ENCODE data around the gene KRTAP13-3.

DNA sequence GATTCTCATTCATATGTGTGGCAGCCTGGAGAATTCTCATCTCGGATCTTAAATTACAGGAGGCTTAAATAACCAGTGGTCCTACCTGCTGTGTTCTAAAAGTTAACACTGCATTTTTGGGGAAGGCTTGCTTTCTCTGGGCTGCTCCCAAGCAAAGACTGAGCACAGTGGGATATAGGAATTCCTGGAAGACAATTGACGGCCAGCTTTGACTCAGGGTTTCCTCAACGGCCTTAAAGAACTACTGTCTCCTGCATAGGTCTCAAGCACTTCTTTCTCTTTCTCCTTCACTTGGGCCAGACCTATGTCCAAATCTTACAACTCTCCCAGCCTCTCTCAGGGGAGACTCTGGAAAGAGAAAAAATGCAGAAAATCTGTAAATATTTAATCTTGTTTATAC lies 1.0 kb upstream of the KRTAP13-3 start:
- TF ChIP-seq, protein P1, sequence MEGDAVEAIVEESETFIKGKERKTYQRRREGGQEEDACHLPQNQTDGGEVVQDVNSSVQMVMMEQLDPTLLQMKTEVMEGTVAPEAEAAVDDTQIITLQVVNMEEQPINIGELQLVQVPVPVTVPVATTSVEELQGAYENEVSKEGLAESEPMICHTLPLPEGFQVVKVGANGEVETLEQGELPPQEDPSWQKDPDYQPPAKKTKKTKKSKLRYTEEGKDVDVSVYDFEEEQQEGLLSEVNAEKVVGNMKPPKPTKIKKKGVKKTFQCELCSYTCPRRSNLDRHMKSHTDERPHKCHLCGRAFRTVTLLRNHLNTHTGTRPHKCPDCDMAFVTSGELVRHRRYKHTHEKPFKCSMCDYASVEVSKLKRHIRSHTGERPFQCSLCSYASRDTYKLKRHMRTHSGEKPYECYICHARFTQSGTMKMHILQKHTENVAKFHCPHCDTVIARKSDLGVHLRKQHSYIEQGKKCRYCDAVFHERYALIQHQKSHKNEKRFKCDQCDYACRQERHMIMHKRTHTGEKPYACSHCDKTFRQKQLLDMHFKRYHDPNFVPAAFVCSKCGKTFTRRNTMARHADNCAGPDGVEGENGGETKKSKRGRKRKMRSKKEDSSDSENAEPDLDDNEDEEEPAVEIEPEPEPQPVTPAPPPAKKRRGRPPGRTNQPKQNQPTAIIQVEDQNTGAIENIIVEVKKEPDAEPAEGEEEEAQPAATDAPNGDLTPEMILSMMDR (IDR thresholded peaks at IDR 0.05), result no peak
- TF ChIP-seq POLR2AphosphoS5 (IDR thresholded peaks at IDR 0.05; ENCODE audit: low read depth, low read length) (no peak), SIN3A (IDR thresholded peaks at IDR 0.05; ENCODE audit: borderline replicate concordance, insufficient read depth, low read depth, low read length) (no peak)
- TF ChIP-seq, protein P2, sequence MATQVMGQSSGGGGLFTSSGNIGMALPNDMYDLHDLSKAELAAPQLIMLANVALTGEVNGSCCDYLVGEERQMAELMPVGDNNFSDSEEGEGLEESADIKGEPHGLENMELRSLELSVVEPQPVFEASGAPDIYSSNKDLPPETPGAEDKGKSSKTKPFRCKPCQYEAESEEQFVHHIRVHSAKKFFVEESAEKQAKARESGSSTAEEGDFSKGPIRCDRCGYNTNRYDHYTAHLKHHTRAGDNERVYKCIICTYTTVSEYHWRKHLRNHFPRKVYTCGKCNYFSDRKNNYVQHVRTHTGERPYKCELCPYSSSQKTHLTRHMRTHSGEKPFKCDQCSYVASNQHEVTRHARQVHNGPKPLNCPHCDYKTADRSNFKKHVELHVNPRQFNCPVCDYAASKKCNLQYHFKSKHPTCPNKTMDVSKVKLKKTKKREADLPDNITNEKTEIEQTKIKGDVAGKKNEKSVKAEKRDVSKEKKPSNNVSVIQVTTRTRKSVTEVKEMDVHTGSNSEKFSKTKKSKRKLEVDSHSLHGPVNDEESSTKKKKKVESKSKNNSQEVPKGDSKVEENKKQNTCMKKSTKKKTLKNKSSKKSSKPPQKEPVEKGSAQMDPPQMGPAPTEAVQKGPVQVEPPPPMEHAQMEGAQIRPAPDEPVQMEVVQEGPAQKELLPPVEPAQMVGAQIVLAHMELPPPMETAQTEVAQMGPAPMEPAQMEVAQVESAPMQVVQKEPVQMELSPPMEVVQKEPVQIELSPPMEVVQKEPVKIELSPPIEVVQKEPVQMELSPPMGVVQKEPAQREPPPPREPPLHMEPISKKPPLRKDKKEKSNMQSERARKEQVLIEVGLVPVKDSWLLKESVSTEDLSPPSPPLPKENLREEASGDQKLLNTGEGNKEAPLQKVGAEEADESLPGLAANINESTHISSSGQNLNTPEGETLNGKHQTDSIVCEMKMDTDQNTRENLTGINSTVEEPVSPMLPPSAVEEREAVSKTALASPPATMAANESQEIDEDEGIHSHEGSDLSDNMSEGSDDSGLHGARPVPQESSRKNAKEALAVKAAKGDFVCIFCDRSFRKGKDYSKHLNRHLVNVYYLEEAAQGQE (IDR thresholded peaks at IDR 0.05; ENCODE audit: insufficient read depth in 1 of 2, low read depth in 2 of 2, low read length in 1 of 2), result no peak
